Muscle of back (tissue), 13 donors: ENCODE results near the gene DRAM2. TPM values are rescaled to one million over a fixed set of nuclear protein-coding genes. Genes with fewer than 3 reads are reported as not detected.
A peak's percentile ranks its signal among the peaks of the same experiment; 100 is the strongest.

Experiments
- DNase-seq, 3 donors: peaks; one replicate each; pipeline versions ENCODE4 v3.0.0 to v3.0.0-alpha.2; 2013
- long read RNA-seq, 9 donors: transcript quantifications; one replicate each; lab custom pipeline, GENCODE V29; 2026
- polyA plus RNA-seq, 10 donors: library from polyadenylated mRNA; unstranded; fragments of 120-200 nt; gene quantifications; one replicate each; pipeline ENCODE4 v1.2.1, GENCODE V29; 2013; ENCODE audit not compliant: insufficient read length in 10 of 10

The DRAM2 gene
- 10 to 100 TPM; 36.2 to 48.9 (median 39.4) TPM for polyA plus RNA-seq
- long read RNA-seq, donor 1, partial matches to known transcripts, result 0 of 3 reads
- long read RNA-seq, donor 1, other reads (novel, unspliced or antisense), result 0 of 3 reads
- long read RNA-seq, donor 2, result 0 reads
- long read RNA-seq, donor 3, result 0 reads
- long read RNA-seq, donor 4, partial matches to known transcripts, result 0 of 4 reads
- long read RNA-seq, donor 4, other reads (novel, unspliced or antisense), result 0 of 4 reads
- long read RNA-seq, donor 5, partial matches to known transcripts, result 0 of 2 reads
- long read RNA-seq, donor 5, other reads (novel, unspliced or antisense), result 0 of 2 reads
- long read RNA-seq, donor 6, result 0 reads
- long read RNA-seq, donor 7, partial matches to known transcripts, result 0 of 2 reads
- long read RNA-seq, donor 7, other reads (novel, unspliced or antisense), result 0 of 2 reads
- long read RNA-seq, donor 8, partial matches to known transcripts, result 0 of 2 reads
- long read RNA-seq, donor 8, other reads (novel, unspliced or antisense), result 0 of 2 reads
- long read RNA-seq, donor 9, partial matches to known transcripts, result 0 of 1 reads
- long read RNA-seq, donor 9, other reads (novel, unspliced or antisense), result 0 of 1 reads

DNA sequence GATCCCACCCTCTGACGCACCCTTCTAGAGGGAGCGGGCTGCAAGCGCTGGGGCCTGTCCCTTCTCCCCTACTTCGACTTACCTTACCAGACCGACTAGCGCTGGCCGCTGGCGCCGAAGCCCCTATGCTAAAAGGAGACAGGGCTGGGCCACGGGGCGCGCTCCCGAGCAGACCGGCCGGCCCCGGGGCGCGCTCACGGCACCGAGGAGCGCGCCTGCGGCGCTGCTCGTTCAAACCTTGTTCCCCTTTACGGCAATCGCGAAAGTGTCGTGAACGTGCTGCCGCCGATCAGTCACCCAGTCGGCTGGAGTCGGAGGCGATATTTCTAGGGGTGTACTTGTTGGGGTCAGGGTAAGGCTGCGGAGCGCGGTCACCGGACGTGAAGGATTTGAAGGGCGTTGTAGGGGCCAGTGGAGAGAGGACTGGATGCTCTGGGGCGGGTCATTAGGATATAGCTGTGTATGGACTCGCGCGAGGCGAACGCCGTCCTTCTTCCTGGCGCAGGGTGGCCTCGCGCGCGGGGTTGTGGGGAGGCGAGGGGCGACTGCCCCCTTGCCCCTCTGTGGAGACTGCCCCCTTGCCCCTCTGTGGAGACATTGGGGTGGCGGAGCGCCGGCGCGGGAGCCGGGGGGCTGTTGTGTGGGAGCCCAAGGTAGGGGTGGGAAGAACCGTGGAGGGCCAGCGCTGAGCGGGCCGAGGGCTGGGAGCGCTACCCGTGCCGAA is at the start of gene DRAM2, which contains the start of gene CEPT1:
TSS of gene DRAM2 (minus strand) at position 138 of the 724 bp plus-strand sequence. CDS start 8,539 bp downstream, outside the sequence.
TSS of gene CEPT1 (plus strand) at position 268 of the 724 bp plus-strand sequence. CDS start 7,492 bp downstream, outside the sequence.
- peak; percentile 97 to 99 (median 97) for DNase-seq

- DNase-seq, result no peak
These were observed 44.8 kb upstream of the DRAM2 start for GRCh38 chr1:111184663-111185062.

GRCh38 chr1:111183308-111184069 is 43.6 kb upstream of the DRAM2 start:
- DNase-seq, result no peak

GRCh38 chr1:111182052-111182451 is 42.2 kb upstream of the DRAM2 start:
- DNase-seq, result no peak

DNA sequence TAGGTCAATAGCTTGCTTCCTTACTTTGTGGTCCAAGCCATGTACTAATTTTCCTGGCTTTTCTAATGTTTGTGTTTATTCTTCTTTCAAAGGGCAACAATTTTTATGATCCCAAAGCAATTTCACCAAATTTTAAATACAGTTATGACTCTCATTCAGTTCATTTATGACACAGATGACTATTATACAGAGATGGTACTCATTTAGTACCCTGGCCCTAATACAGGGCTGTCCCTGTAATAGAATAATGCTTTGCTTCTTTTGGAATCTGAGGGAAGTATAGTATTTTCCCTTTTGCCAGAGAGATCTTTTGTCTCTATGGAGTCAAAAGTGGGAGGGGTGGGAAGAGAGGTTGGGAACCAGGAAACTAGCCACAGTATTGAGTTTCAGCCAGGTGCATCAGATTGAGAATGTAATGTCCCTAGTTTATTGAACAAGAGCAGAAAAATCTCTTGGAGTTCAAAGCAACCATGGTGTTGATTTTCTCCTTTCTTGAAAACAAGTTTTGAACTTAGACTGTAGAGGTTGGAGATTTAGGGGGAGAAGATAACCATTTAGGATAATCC is 40.2 kb upstream of the DRAM2 start:
- no peak for DNase-seq

DNA sequence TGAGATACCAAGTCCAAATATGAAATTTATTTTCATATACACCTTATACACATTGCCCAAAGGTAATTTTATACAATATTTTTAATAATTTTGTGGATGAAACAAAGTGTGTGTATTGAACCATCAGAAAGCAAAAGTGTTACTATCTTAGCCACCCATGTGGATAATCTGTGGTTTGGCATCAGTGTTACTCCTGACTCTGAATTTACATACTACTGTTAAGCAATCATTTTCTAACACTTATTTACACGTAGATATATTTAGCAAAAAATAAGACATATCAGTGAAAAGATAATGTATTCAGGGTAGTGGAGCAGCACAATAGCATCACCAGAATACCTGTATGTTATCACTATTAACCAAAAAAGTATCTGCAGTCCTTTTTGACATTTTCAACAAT is 36.8 kb upstream of the DRAM2 start:
- no peak for DNase-seq

DNA sequence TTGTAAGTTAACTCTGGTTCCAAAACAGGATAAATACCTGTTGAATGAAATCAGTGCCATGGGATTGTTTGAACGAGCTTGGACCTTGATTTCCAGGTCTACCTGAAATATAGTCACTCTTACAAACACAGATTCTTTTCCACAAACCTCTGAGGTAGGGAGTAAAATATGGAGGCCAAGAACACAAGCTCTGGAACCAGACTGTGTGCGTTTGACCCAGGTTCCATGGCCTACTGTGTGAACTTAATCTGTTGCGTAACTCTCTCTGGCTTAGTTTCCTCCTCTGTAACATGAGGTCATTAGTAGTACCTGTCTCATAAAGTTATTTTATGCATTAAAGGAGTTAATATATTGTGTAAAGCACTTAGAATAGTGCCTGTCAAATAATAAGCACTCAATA is 35.5 kb upstream of the DRAM2 start:
- no peak for DNase-seq

GRCh38 chr1:111174070-111174469 is 34.2 kb upstream of the DRAM2 start:
- no peak for DNase-seq

DNA sequence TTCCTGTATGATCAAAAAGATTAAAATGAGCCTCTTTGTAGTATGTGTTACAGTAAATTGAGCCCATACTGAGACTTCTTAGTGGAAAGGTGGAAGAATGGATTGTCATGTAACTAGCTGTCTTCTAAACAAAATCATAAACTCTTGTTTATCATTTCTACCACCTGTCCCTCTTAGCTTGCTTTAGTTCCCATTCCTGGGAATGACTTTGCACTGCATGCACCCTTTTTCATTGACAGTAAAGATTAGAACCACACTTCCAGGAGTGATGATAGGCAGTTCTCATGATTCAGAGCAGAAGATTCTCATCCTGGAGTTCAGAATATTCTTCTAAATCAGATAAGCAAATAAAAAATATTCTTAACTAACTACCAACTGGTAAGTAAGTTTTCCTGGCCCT is 32.6 kb upstream of the DRAM2 start:
- DNase-seq, result no peak

- no peak for DNase-seq
These were observed 24.3 kb upstream of the DRAM2 start for GRCh38 chr1:111164151-111164550.

DNA sequence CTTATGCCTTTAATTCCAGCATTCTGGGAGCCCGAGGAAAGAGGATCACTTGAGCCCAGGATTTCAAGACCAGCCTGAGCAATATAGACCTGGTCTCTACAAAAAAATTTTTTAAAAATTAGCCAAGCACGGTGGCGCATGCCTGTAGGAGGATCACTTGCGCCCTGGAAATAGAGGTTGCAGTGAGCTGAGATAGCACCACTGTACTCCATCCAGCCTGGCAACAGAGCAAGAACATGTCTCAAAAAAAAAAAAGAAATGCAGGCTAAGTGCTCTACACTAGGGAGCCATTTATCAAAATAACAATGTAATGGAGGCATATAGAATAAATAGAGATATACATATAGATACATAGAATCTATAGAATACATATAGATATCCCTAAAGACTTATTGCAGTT is 23.5 kb upstream of the DRAM2 start:
- no peak for DNase-seq

GRCh38 chr1:111162488-111162880 is 22.6 kb upstream of the DRAM2 start:
- DNase-seq, result peak in 1 of 3 donors; percentile 11

DNA sequence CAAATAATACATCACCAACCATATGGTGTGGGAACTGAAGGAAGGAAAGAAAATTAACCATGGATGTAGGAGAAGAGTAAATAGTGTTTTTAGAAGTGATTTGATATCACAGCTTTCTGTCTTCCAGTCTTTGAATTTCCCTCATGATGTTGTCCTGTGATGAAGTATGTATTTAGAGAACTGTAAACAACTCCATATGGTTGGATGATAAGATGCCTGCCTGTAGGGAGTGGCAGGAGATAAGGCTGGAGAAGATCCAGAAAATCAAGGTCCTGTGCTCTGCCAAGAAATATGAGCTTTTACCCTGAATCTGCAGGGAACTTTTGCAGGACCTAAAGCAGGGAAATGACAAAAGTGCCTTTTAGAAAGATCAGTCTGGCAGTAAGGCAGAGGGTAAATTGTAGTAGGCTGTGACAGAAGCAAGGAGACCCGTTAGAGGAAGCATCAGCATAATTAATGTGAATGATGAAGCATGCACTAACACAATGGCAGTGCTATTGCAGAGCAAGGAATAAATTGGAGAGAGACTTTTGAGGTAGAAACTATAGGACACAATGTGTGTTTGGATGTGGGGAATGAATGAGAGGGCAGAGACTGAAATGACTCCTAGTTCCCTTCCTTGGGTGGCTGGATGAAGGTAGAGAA is 22.1 kb upstream of the DRAM2 start:
- no peak for DNase-seq

- no peak for DNase-seq
These were observed 17.5 kb upstream of the DRAM2 start for GRCh38 chr1:111157431-111157830.

- DNase-seq, result no peak
These were observed 14.4 kb upstream of the DRAM2 start for GRCh38 chr1:111154021-111154999.

GRCh38 chr1:111151838-111152237 is 11.9 kb upstream of the DRAM2 start:
- DNase-seq, result no peak

DNA sequence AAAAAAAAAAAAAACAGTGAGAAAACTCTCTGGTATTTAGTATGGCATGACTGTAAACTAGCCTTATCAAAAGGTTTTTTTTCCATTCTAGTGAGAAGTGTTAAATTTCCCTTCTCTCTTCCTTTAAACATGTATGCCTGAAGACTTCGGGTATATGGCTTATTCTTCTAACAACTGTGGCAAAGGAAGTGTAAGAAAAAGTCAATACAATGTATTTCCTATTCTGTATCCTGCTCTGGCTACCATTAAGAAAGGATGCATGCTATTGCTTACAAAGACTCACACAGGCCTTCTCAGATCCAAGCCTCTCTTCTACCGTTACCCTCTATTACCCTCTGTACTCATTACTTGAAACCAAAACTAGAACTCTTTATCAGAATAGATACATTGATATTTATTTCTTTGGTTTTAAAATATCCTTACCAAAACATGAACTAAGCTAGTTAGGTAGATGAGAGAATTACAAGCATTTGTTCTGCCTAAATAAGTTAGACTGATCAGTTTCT is 8.5 kb upstream of the DRAM2 start:
- no peak for DNase-seq

DNA sequence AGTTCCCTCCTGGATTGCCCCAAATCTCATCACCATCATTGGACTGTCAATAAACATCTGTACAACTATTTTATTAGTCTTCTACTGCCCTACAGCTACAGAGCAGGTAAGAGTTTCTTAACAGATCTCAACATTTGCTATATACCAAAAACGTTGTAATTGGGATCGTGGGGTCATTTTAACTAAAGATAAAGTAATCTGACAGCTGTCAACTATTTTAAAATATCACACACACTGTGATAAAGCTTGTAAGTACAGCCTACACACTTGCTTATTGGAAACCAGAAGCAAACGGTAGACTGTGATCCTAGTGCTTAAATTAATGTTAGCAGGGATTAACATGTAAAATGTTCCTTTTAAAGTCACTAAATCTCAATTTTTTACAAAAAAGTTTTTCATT is 8.1 kb upstream of the DRAM2 start:
- no peak for DNase-seq
